ENCODE data around the gene SERPINB10. TPM values are rescaled to one million over a fixed set of nuclear protein-coding genes. Genes with fewer than 3 reads are reported as not detected.

Gene SERPINB10
- total RNA-seq, 3 donors from 2014 or later: not detected

DNA sequence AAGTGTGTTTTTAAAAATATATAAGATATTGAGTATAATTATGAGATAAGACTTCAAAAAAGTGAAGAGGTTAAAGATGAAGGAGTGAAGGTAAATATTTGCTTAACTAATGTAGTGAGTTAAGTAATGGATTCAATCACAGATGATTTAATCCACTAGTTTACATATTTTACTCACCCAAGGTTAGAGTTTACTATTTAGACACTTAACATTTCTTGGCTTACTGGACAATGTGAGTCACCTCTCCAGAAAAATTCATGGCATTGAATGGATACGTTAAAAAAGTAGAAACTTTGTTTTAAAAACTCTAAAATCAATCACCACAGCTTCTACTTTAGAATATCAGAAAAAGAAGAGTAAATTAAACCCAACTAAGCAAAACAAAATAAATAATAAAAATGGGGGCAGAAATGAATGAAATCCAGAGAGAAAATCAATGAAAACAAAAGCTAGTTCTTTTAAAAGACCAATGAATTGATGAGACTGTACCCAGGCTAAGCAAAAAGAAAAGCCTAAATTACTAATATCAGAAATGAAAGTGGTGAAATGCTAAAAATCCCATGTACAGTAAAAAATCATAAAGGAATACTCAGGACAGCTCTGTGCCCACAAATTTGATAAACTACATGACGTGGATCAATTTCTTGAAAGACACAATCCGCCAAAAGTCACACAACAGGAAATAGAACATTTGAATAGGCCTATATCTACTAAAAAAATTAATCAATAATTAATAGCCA is 39.5 kb downstream of the SERPINB10 start:
- intact Hi-C loops (cut with DNase I, micrococcal nuclease): no loop called here
- ATAC-seq: no peak

GRCh38 chr18:63949068-63949737 is 41.4 kb downstream of the SERPINB10 start, which contains the start of gene HMSD:
Gene HMSD (plus strand): TSS chr18:63949301. CDS start chr18:63953456, 4,155 bp downstream.
- TF ChIP-seq, protein P1, sequence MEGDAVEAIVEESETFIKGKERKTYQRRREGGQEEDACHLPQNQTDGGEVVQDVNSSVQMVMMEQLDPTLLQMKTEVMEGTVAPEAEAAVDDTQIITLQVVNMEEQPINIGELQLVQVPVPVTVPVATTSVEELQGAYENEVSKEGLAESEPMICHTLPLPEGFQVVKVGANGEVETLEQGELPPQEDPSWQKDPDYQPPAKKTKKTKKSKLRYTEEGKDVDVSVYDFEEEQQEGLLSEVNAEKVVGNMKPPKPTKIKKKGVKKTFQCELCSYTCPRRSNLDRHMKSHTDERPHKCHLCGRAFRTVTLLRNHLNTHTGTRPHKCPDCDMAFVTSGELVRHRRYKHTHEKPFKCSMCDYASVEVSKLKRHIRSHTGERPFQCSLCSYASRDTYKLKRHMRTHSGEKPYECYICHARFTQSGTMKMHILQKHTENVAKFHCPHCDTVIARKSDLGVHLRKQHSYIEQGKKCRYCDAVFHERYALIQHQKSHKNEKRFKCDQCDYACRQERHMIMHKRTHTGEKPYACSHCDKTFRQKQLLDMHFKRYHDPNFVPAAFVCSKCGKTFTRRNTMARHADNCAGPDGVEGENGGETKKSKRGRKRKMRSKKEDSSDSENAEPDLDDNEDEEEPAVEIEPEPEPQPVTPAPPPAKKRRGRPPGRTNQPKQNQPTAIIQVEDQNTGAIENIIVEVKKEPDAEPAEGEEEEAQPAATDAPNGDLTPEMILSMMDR (IDR thresholded peaks at IDR 0.05): peak; percentile 35
- Histone ChIP-seq H3K4me1 (ENCODE audit: low read depth) (no peaks in the 10 kb centered on the region), H3K4me3 (no peak within 1 kb of the TSS), H3K36me3 (ENCODE audit: low read depth) (no peaks in the 10 kb centered on the region), H3K9me3 (no peaks in the 10 kb centered on the region)
- ATAC-seq (peak; percentile 100), DNase-seq (peak; percentile 67 to 78 (median 77))
- intact Hi-C loops (cut with DNase I, micrococcal nuclease): no loop called here

More for the DNA sequence above, 39.5 kb downstream of the SERPINB10 start:
- TF ChIP-seq, protein P1 (IDR thresholded peaks at IDR 0.05): no peak
- Histone ChIP-seq H3K36me3 (ENCODE audit: low read depth) (no peaks in the 10 kb centered on the region), H3K4me3 (no peak overlapping the region), H3K9me3 (no peaks in the 10 kb centered on the region), H3K4me1 (ENCODE audit: low read depth) (no peaks in the 10 kb centered on the region)
- no peak for DNase-seq

DNA sequence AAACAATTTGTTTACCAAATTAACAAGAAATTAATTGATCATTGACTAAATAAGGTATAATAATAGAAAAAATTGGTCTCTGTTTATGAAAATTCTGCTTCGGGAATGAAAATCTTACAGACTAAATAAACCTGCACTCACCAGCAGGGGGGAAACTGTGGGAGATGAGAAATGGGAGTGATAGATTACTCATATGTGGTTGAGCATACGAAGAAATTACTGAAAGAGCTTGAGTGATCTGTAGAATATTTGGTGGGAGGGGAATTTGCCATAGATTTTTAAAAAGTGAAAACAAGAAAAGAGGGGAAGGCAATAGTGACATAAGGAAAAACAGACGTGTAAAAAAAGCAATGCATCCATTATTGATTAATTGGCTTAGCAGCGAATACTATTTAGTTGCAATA is 43.5 kb downstream of the SERPINB10 start:
- ATAC-seq: no peak
- no peak overlapping the region for H3K4me3 ChIP-seq
- no peaks in the 10 kb centered on the region for H3K9me3 ChIP-seq
- no peaks in the 10 kb centered on the region for H3K4me1 ChIP-seq (ENCODE audit: low read depth)
- TF ChIP-seq, protein P1 (IDR thresholded peaks at IDR 0.05): no peak
- DNase-seq: no peak
- no peaks in the 10 kb centered on the region for H3K36me3 ChIP-seq (ENCODE audit: low read depth)
- intact Hi-C loops (cut with DNase I, micrococcal nuclease): no loop called here

GRCh38 chr18:63953811-63954210 is 46.1 kb downstream of the SERPINB10 start:
- TF ChIP-seq, protein P1 (IDR thresholded peaks at IDR 0.05): no peak
- H3K4me1 ChIP-seq (ENCODE audit: low read depth): no peaks in the 10 kb centered on the region
- H3K9me3 ChIP-seq: no peaks in the 10 kb centered on the region
- no peak overlapping the region for H3K4me3 ChIP-seq
- DNase-seq (no peak), ATAC-seq (no peak)
- intact Hi-C loops (cut with DNase I, micrococcal nuclease): no loop called here
- H3K36me3 ChIP-seq (ENCODE audit: low read depth): no peaks in the 10 kb centered on the region

DNA sequence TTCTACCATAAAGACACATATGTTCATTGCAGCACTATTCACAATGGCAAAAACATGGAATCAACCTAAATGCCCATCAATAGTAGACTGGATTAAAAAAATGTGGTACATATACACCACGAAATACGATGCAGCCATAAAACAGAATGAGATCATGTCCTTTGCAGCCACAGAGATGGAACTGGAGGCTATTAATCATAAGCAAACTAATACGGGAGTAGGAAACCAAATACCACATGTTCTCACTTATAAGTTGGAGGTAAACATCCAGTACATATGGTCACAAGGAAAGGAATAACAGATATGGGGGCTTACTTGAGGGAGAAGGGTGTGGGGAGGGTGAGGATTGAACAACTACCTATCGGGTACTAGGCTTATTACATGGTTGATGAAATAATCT is 49.0 kb downstream of the SERPINB10 start:
- TF ChIP-seq, protein P1 (IDR thresholded peaks at IDR 0.05): no peak
- Histone ChIP-seq H3K4me1 (ENCODE audit: low read depth) (no peaks in the 10 kb centered on the region), H3K36me3 (ENCODE audit: low read depth) (no peaks in the 10 kb centered on the region), H3K9me3 (no peaks in the 10 kb centered on the region), H3K4me3 (no peak overlapping the region)
- ATAC-seq (no peak), DNase-seq (no peak)
- intact Hi-C loops (cut with DNase I, micrococcal nuclease): no loop called here
